Measurements from ENCODE around the gene GAP43.

Gene GAP43, protein sequence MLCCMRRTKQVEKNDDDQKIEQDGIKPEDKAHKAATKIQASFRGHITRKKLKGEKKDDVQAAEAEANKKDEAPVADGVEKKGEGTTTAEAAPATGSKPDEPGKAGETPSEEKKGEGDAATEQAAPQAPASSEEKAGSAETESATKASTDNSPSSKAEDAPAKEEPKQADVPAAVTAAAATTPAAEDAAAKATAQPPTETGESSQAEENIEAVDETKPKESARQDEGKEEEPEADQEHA

DNA sequence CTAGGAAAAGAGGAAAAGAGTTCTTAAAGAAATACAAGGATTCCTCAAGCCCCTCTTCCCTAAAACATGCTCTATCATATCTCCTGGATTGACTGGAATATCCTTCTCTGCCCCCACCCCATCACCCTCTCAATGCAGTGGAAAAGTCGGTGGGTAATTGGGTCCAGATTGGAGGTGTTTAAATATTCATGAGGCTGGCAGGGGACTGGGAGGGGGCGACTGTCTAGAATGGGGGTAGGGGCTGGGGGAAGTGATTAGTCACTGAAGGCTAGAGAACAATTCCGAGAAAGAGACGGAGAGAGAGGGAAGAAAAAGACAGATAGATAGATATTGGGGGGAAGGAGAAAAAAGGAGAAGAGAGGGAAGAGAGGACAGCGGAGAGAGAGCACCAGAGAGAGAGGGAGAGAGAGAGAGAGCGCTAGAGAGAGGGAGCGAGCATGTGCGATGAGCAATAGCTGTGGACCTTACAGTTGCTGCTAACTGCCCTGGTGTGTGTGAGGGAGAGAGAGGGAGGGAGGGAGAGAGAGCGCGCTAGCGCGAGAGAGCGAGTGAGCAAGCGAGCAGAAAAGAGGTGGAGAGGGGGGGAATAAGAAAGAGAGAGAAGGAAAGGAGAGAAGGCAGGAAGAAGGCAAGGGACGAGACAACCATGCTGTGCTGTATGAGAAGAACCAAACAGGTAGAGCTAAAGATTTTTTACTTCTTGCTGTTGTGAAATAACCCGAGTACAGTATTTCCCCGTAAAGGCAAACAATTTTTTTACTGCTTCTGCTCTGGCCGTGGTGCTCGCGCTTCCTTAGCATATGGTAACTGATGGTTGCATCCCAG, at the start of gene GAP43:
GAP43 (plus strand) TSS at position 467 of the 825 bp plus-strand sequence; CDS start at position 647, 180 bp downstream.
- no peak for DNase-seq

DNA sequence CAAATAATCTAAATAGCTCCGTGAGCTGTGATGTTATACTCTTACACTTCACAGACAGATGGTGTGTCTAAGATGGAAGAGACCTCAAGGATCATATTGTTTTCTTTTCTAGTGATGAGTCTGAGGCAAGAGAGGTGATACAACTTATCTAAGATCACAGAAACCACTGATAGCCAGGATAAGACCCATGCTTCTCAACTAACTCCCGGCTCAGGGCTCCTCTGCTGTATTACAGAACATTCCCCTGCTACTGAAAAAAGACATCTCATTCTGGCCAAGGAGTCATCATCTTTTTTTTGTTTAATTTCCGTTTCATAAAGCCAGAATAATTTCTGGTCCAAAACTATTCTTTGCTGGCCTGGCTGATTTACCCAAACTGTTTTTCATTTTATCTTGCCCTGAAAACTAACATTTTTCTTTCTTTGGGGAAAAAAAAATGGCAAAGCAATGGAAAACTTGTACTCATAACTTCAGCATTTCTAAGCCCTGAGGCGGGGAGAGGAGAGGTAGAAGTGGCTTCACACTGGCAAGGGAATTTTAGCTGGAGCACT, 46.9 kb upstream of the GAP43 start:
- no peak for DNase-seq

DNA sequence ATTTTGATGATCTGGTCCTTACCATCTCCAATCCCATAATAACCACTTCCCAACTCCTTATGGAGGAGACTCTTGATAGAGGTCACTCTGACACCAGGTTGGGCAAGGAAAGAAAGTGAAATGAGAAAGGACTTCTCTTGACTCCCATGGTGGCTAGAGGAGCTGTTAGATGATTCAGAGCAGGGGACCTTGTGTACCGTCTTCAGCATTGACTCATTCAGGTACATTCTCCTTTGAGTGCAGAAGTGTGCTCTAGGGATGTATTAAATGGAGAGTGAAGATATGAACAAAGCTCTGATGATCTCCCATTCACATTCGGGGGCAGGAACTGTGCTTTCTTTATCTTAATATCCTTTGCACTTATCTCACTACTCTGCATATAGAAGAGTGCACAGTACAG, 46.3 kb upstream of the GAP43 start:
- no peak for DNase-seq

DNA sequence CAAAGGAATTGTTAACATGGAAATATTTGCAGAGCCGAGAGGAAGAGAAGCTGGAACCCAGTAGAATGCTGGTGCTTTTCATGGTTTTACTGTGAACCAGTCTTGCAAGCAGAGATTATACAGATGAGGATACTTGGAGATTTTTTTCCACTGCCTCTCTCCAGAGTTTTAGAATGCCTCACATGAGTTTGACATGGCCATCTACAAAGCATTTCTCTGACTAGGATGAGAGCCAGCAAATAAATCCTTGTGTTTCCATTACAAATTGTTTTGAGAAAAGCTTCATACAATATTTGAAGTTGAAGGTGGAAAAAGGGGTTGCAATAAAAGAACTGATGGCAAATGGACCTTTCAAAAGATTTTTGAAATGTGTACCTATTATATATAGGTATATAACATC, 45.0 kb upstream of the GAP43 start:
- DNase-seq: no peak

DNA sequence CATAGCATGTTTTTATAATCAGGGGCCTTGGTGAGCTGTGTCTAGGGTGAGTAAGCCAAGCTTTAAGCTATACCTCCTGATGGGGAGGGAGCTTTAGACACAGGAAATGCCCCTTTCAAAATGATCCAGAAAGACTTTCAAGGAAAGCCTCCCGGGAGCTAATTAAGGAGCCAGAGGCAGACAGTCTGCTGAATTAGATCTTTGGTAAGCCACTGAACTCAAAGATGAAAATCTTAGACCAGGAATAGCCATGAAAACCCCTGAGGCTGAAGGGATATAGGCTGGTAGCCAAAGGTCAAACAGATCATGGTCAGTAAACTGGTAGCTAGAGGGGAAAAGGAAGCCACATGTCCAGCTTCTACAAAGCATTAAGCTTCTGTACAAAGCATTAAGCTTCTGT, 42.7 kb upstream of the GAP43 start:
- DNase-seq: no peak

DNA sequence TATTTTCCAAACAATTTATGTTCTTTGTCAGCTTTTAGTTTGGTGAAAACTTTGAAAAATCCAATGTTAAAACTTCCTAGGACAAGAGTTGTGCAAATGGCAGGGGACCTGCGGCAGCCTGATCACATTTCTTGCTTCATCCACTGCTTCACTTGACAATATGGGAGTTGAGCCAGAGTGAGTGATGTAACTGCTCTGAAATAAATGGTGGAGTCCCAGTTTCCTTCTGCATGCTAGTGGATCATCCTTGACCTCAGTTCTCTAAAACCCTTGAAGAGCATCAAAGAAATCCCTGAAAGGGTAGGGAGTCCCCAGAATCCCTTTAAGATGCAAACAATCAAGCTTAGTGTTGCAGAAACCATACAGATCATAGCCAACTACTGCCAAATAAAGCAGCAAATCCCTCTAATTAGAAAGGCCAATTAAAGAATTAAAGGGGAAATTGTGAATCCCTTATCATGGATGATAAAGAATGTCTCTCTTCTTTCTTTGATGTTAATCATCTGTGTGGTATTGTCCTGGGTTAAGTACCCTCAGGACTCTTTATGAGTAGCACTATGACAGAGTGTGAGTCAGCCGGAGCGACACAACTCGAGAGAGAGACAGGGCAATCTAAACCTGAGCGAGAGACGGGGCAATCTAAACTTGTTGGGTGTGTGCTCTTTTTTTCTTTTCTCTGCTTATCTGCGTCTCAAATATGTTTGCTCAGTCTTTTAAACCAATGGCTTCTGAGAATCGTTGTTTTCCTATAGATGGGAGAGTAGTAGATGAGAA, 41.8 kb upstream of the GAP43 start:
- no peak for DNase-seq

DNA sequence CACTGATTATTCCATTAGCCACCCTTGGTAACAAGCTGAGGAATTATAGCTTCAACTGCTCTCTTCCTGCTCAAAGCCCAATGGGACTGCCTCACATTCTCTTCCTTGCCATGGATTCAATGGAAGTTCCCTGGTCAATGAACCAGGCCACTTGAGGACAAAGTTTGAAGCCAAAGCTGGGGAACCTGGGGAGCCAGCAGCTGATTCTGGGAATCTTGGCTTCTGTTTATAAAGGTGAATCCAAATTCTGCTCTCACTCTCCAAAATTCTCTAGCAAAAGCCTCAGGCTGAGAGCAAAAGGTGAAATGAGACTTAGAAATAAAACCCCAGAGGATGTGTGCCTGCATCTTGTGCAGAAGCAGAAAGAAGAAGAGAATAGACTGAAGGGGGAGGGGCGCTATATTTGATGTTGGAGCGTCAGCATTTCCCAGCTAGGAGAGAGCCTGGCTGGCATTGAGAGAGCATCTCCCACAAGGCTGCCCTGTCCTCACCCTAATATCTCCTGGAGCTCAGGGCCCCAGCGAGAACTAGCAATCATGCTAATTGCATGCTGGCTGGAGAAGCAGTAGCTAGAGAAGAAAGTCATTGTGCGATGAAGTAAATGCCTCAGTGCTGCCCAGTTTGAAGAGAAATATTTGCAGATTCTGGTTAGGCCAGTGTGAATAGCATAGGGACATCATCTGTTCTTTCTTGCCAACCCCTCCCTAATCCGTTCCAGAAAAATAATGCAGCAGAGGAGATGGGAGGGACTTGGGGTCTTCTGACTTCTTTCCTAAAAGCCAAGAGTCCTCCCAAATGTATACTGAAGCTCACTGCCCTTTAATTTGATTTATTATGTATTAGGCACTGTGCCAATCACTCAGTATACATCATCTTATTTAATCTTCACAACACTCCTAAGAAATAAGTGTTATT, 34.9 kb upstream of the GAP43 start:
- DNase-seq: no peak

DNA sequence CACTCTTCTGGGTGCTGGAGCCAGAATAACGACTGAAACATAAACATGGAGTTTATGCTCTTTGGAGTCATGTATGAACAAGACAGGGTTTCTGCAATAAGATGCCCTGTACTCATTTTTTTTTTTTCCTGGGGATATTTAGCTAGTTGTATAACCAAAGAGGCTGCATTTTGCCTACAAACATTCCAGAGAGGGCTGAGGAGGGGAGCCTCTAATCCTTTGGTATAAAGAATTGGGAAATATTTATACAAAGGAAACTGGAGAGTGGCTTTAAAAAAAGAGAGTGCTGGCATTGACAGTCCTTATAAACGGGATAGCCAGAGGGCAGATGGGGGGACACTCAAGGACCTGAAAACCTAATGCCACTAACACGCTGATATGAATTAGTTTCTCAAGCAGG, 32.4 kb upstream of the GAP43 start:
- DNase-seq: no peak

DNA sequence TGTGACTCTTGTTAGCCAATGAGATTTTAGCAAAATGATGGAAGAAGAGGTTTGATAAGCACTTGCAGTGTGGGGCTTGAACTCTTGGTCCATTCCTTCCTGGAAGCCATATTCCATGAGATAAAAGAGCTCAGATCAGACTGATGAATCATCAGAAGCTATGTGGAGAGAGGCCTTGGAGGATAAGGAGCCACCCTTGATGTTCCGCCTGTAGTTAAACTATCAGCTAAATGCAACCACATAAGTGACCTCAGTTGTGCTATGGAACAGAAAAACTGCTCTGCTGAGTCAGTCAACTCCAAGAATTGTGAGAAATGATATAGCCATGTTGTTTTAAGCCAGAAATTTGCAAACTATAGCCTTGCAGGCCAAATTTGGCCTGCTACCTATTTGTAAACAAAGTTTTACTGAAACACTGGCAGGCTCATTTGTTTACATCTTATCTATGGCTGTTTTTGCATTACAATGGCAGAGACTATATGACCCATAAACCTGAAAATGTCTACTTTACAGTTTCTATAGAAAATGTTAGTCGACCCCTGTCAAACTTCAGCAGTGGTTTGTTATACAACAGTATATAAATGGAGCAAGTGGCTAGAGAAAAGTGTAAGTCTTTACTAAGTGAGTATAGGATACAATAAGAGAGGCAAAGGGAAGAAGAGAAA, 27.6 kb upstream of the GAP43 start:
- no peak for DNase-seq

DNA sequence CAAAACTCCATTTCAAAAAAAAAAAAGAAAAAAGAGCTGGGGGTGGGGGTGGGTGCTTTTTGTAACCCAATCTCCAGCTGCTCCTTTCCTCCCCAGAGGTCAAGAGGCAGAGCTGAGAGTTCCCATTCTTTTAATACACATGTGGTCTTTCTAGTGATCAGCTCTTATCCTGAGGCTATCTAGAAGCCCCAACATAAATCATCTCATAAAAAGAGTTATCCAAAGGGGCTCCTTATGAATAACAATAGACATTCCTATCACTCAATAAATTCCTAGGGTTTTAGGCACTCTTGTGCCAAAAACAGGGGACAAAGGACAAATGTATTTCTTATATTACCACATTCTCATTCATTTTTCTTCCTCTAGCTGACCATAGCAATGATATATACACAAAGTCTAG, 25.1 kb upstream of the GAP43 start:
- DNase-seq: no peak

DNA sequence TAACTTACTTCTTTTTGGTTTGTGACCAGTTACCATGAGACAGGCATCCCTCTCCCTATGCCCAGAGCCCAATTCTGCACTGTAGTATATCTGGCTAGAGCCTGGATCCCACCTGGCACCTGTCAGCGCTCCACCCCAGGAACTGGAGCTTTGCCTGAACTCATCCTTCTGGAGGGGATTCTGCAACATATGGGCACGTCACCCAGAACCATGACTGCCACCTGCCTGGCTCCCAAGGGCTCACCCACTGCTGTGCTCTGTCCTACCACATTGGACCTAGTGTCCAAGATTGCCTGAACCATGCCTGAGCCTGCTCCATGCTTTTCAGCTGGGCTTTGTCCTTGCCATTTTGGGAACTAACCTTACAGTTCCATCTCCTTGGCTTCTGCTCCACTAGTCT, 21.1 kb upstream of the GAP43 start:
- no peak for DNase-seq

DNA sequence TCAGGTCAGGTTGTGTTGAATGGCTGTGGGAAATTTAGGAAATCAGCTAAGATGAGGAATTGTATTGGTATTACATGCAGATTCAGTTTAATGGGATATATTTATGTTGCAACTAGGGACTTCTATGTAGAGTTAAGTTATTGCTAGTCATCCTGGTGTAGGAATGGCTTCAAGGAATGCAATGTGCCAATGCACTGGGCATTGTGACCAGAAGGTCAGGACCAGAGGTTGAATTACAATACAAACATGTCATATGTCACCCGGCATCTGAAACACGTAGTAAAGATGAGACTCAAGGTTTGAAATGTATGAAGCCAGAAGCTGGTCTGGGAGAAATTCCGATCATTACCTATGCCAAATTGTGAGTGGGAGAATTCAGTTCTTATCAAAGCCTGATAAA, 11.7 kb upstream of the GAP43 start:
- no peak for DNase-seq

DNA sequence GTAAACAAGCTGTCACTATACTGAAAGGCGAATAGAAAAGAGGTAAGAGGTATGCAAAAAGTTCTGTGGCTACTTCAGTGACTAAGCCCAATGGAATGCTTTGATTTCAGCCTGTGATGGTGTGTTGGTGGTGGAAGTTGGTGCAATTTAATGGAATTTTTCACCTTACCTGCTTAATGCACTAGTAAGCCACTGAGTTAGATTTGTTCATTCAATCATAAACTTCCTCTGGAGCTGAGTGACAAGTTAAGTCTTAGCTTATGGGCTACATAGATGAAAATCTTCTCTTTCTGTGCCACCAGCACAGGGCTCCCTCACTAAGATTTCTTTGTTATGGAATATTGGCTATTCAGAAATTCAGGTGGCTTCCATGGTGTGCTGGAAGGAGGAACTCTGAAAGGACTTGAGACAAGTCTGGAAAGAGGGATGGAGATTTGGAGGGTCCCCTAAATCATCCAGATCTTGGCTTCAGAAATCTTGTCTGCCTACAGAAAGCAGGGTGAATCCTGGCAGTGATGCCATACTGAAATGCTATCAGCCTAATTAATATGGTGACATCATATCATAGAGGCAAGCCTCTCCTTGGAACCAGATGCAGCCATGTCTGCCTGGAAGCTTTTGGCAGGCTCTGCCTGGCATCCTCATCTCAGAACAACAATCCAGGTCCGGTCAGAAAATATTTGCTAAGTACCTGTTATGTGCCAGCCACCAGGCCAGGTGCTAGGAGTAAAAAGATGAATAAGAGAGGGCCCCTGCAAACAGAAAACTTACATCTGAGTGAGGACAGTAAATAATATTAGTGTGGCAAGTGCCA, 8.1 kb upstream of the GAP43 start:
- no peak for DNase-seq

DNA sequence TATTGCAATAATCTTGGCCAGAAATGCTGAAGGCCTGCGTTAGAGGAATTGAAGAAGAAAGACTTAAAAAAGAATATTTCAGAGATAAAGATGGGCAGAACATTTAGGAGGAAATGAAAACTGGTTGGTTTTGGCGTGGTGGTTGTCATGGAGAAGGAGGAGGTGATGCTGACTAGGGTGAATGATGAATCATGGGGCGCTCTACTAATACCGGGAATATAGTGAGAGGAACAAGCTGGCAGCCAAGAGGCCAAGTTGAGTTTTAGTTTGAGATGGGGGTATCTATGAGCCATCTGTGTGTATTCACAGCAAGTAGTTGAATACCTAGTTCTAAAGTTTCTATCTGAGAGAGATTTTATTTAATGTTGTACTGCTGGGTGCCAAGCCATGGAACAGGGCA, 6.8 kb upstream of the GAP43 start:
- DNase-seq: no peak

DNA sequence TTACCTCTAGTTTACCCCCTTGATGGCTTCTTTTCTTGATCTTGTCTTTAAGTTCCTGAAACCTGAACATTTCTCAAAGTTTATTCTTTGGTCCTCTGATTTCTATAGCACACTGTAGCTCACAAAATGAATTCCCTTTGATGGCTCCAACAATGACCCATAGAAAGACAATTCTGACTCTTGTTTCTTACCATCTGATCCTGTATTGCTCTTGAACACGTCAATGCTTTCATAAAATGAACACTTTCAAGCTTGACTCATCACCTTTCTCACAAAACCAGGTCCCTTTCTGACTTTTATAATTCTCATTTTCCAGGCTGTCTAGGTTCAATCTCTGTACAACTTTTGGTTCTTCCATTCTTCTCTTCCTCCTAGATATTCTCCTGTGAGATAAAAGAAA, 5.7 kb upstream of the GAP43 start:
- DNase-seq: no peak

DNA sequence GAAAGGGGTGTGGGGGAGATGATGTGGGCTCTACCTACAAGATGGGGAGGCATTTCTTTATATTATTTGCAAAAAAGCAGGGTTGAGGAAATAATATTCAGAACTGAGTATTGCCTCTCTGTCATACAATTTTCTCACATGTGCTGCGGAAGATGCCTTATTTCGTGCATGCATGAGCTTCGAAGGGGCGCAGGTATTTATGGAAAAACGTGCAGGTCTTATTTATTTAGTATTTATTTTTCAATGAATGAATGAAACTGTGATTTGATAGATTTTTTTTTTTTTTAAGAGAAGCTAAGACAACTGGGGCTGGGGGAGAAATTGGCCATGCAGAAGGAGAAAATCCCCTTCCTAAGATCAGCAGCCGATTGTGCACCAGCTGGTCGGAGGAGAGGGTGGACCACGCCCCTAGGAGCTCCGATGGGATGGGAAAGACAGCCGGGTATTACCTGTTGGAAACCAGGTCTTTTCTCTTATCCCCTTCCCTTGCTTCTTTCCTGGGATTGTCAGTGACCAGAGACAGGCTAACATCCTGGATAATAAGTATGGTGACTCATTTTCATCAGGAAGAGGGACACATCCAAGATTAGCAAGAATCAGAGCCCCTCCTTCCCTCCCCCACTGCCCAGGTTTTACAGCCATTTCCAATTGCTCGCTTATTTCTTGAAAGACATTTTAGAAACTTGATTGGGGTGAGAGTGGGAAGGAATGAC, 875 bp downstream of the GAP43 start:
- no peak for DNase-seq

DNA sequence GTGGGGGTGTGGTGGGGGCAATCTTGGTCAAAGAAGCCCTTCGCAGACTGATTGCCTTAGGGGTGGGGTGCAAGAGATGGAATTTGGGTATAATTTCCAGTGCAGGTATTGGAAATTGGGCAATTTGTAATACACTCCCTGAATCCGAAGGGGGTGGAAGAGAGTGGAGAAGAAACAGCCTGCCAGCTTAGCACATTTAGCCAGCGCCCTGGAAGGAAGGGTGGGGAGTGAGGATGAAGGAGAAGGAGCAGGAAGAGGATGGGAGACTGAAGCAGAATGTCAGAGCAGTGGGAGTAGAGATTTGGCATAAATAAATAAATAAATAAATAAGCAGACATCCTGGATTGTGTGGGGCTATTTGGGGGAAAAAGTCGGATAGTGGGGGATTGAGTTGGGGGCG, 1.6 kb downstream of the GAP43 start:
- no peak for DNase-seq

DNA sequence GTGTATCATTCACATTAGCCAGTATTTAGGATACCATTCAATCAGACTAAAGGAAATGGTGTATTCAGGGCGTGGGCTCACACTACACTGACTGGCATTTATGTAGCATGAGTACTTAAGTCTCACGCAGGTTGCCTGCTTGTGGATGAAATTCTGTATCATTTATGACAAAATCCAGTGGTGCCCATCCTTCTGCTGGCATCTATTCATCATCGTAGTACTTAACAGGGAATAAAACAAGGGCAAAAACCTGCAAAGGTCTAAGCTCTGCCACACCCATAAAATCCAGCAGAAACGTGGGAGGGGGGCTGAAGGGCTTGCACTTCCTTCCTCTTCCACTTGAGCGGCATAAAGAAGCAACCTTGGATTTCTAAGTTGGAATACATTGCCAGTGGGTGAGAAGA, 2.7 kb downstream of the GAP43 start:
- DNase-seq: no peak

DNA sequence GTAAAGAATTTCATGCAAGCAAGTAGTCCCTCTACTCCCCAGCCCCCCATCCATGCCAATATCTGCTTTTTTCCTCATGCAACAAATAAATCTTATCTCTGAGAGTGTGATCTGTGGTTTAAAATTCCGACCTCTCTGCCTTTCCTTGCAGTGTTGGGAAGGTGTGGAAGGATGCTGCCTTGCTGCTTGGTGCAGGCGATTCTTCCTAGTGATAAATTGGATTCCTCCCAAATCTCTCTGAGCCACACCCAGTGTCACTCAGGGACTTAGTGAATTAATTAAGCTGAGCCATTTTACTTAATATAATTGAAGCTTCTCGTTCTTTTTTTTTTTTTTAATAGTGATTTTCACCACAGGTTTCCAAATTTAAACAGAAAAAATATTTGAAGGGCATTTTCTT, 3.4 kb downstream of the GAP43 start:
- DNase-seq: no peak
